ENCODE measurements around the gene KRTAP3-2. TPM values are rescaled to one million over a fixed set of nuclear protein-coding genes. Genes with fewer than 3 reads are reported as not detected.
A peak's percentile ranks its signal among the peaks of the same experiment; 100 is the strongest.
"Not testable (repeated sequence)": the region's sequence is repeated elsewhere in the genome, so short reads cannot be mapped to it uniquely, and the experiment has no call there.

KRTAP3-2 gene
- not detected for total RNA-seq
- long read RNA-seq = 0 reads

DNA sequence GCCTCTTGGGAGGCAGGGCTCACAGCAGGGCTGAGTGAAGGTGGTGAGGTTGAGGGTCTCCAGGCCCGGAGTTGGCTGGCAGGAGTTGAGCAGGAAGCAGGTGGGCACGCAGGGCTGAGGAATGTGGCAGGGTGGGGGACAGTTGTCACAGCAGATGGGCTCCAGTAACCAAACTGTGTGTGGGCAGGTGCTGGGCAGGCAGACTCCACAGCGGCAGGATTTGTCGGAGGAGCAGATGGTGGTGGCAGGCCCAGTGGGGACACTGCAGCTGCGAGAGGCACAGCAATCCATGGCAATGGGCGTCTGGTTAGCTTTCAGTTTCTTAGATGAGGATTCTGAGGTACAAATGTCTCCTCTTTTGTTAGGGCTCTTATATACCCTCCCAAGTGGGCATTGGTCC lies at the start of gene KRTAP3-2:
TSS of gene KRTAP3-2 (minus strand) at position 344 of the 400 bp plus-strand sequence. CDS start at position 291, 53 bp downstream.
- ATAC-seq; intact Hi-C loops (cut with DNase I); H3K4me3 ChIP-seq; H3K27me3 ChIP-seq (ENCODE audit: low read depth); H3K4me1 ChIP-seq; H3K27ac ChIP-seq; H3K9me3 ChIP-seq; H3K36me3 ChIP-seq; DNase-seq: not testable (repeated sequence)

- TF ChIP-seq, protein P1, sequence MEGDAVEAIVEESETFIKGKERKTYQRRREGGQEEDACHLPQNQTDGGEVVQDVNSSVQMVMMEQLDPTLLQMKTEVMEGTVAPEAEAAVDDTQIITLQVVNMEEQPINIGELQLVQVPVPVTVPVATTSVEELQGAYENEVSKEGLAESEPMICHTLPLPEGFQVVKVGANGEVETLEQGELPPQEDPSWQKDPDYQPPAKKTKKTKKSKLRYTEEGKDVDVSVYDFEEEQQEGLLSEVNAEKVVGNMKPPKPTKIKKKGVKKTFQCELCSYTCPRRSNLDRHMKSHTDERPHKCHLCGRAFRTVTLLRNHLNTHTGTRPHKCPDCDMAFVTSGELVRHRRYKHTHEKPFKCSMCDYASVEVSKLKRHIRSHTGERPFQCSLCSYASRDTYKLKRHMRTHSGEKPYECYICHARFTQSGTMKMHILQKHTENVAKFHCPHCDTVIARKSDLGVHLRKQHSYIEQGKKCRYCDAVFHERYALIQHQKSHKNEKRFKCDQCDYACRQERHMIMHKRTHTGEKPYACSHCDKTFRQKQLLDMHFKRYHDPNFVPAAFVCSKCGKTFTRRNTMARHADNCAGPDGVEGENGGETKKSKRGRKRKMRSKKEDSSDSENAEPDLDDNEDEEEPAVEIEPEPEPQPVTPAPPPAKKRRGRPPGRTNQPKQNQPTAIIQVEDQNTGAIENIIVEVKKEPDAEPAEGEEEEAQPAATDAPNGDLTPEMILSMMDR (IDR thresholded peaks at IDR 0.05) = no peak
- ATAC-seq = no peak
- Histone ChIP-seq H3K9me3 (no peaks in the 10 kb centered on the region), H3K4me1 (no peaks in the 10 kb centered on the region), H3K36me3 (no peaks in the 10 kb centered on the region), H3K27ac (no peak overlapping the region), H3K27me3 (ENCODE audit: low read depth) (peaks cover 19% of the 10 kb centered on the region), H3K4me3 (no peak overlapping the region)
- intact Hi-C loops (cut with DNase I) = no loop called here
- DNase-seq = no peak
Observed at GRCh38 chr17:41049110-41049509, 49.4 kb upstream of the KRTAP3-2 start.

DNA sequence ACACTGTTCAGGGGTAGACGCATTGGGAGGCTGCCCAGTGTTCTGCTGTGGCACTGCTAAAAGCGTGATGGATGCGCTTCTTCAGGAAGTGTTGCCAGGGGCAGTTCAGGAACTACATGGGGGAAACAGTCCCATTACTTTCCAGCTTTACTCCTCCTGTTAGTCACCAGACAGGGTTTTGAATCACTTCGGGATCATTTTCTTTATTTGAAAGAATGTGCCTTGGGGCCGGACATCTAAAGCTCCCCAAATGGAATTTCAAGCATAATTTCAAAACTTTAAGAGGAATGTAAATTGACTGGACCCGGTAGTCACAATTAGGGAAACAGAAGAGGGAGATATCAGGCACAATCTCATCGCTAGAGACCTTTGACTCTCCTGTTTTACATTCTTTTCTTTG lies 48.7 kb upstream of the KRTAP3-2 start:
- H3K27me3 ChIP-seq (ENCODE audit: low read depth) = peaks cover 19% of the 10 kb centered on the region
- H3K36me3 ChIP-seq = no peaks in the 10 kb centered on the region
- no peak overlapping the region for H3K4me3 ChIP-seq
- intact Hi-C loops (cut with DNase I) = no loop called here
- no peak for ATAC-seq
- TF ChIP-seq, protein P1 (IDR thresholded peaks at IDR 0.05) = no peak
- no peak overlapping the region for H3K27ac ChIP-seq
- no peaks in the 10 kb centered on the region for H3K4me1 ChIP-seq
- no peak for DNase-seq
- H3K9me3 ChIP-seq = no peaks in the 10 kb centered on the region

DNA sequence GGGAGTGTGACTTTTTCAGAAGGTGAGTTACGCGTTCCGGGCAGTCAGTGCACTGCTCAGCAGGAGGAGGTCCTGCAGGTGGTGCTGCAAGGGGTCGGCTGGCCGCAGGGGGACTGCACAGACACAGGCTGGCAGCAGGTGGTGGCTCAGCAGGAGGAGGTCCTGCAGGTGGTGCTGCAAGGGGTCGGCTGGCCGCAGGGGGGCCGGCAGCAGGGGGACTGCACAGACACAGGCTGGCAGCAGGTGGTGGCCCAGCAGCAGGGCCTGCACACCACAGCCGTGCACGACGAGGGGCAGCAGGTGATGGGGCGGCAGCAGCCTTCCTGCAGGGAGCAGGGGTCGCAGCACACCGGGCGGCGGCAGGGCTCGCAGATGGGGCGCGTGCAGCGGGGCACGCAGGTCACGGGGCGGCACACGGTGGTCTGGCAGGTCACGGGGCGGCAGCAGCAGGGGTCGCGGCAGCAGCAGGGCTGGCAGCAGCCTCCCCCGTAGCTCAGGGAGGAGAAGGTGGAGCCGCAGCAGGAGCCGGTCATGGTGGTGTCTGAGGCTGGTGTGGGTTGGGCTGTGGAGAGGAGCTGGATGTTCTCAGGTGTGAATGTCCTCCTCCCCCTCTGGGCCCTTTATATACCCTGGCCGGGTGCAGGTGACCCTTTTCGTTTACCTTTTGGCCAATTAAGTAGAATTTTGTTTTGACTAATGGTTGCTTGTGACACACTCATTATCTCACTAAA lies 47.2 kb upstream of the KRTAP3-2 start, which contains the start of gene KRTAP2-1:
TSS of gene KRTAP2-1 (minus strand) at position 582 of the 731 bp plus-strand sequence. CDS start at position 533, 49 bp downstream.
- H3K9me3 ChIP-seq; DNase-seq; H3K4me3 ChIP-seq; H3K4me1 ChIP-seq; intact Hi-C loops (cut with DNase I); H3K36me3 ChIP-seq; H3K27ac ChIP-seq: not testable (repeated sequence)
- ATAC-seq = peak; percentile 13 to 16
- peaks cover 19% of the 10 kb centered on the region for H3K27me3 ChIP-seq (ENCODE audit: low read depth)

DNA sequence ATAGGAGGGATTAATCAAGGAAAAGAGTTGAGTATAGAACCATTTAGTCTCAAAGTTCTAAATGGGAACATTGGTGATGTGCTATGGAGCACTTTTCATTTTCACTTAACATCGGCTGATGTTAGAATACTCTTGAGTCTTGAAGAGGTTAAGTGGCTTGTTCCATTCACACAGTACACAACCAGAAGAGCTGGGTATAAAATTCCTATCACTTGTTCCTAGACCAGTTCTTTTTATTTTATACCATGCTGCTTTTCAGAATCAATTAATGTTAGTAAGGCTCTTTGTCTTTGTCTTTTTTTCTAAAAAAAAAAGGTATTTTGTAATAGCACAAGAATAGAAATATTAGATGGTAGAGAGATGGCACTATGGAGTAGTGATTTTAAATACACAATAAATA lies 43.2 kb upstream of the KRTAP3-2 start:
- ATAC-seq (no peak), DNase-seq (no peak)
- Histone ChIP-seq H3K36me3 (no peaks in the 10 kb centered on the region), H3K4me1 (no peaks in the 10 kb centered on the region), H3K9me3 (no peaks in the 10 kb centered on the region), H3K4me3 (no peak overlapping the region), H3K27me3 (ENCODE audit: low read depth) (peaks cover 9% of the 10 kb centered on the region), H3K27ac (no peak overlapping the region)
- intact Hi-C loops (cut with DNase I) = no loop called here
- TF ChIP-seq, protein P1 (IDR thresholded peaks at IDR 0.05) = no peak

- H3K36me3 ChIP-seq; H3K9me3 ChIP-seq; H3K27ac ChIP-seq; DNase-seq; H3K27me3 ChIP-seq (ENCODE audit: low read depth); H3K4me1 ChIP-seq; intact Hi-C loops (cut with DNase I); H3K4me3 ChIP-seq; ATAC-seq: not testable (repeated sequence)
Observed at GRCh38 chr17:41040783-41041571, 41.3 kb upstream of the KRTAP3-2 start, which contains the start of gene KRTAP1-1. Gene KRTAP1-1, minus strand, starts transcription at chr17:41041450. Its CDS starts 53 bp downstream, at chr17:41041397.

Data from lower lobe of right lung (tissue), 2 donors.